HCT116 (cell line): Measurements from ENCODE around the gene NT5E. TPM values are rescaled to one million over a fixed set of nuclear protein-coding genes. Genes with fewer than 3 reads are reported as not detected.

Experiments used
- ATAC-seq: fragments of 200-7000 bp; cut with Tn5 transposase; 2 replicates; pipeline ENCODE4 v1.9.1; 2020; ENCODE audit warnings: mild to moderate bottlenecking, moderate library complexity
- BruUV-seq: library from RNA; stranded (reverse); fragments of 400-500 nt; replicated peaks from 2 replicates; lab custom pipeline; 2021; lab: Mats Ljungman, UMichigan
- CTCF ChIA-PET: fragments of 300-600 bp; sonication (Branson Sonifier 250); formaldehyde crosslinking; loops from one replicate; lab custom pipeline; 2021; ENCODE audit warnings: antibody characterized with exemption; lab: Charles Lee
- POLR2A ChIA-PET: fragments of 300-600, 350-600 bp; sonication (Branson Sonifier 250); formaldehyde crosslinking; loops from one replicate; lab custom pipeline; 2021; ENCODE audit warnings: antibody characterized with exemption; lab: Charles Lee
- RAD21 ChIA-PET, 2 experiments: fragments of 300-600 bp; sonication (Branson Sonifier 250); formaldehyde crosslinking; loops; one replicate each; lab custom pipeline; 2023; ENCODE audit warnings: low total read pairs in 2 of 2; ENCODE audit not compliant: uncharacterized antibody in 2 of 2, unreplicated experiment in 2 of 2, low non-redundant PET in 1 of 2; lab: Charles Lee
- DNase-seq: peaks from one replicate; pipeline ENCODE4 v3.0.0-alpha.2; 2010; ENCODE audit warnings: low read depth, low spot score
- H2AFZ ChIP-seq: fragments of 200-600 bp; shearing (Covaris generic), sonication (generic); 2 replicates; pipeline ENCODE4 v1.6.1; 2017; ENCODE audit warnings: low read depth, mixed run types, mixed read lengths, antibody characterized with exemption, low read length; ENCODE audit not compliant: poor library complexity, severe bottlenecking
- H3K27ac ChIP-seq: 2 replicates; pipeline ENCODE4 v1.5.1; 2012; ENCODE audit warnings: low read depth, low read length
- H3K27me3 ChIP-seq: fragments of 200-600 bp; sonication (generic); 2 replicates; pipeline ENCODE4 v1.6.1; 2016; ENCODE audit warnings: mixed run types, low read length, mixed read lengths; ENCODE audit not compliant: insufficient read depth
- H3K36me3 ChIP-seq, 2 experiments: fragments of 200-500 bp in 1 of 2; fragments of 200-600 bp in 1 of 2; sonication (Bioruptor generic) in 1 of 2; sonication (generic) in 1 of 2; 2 replicates each; pipeline versions ENCODE4 v1.5.1 to v1.6.1; 2014 to 2016; ENCODE audit warnings: low read length in 2 of 2, inconsistent platforms in 1 of 2, mixed read lengths in 1 of 2, mixed run types in 1 of 2; ENCODE audit not compliant: insufficient read depth in 2 of 2, control insufficient read depth in 1 of 2
- H3K4me1 ChIP-seq, 2 experiments: fragments of 200-600 bp in 1 of 2; sonication (generic) in 1 of 2; 2 replicates each; pipeline versions ENCODE4 v1.5.1 to v1.6.1; 2012 to 2017; ENCODE audit warnings: low read length in 2 of 2, inconsistent platforms in 1 of 2, mild to moderate bottlenecking in 1 of 2, mixed read lengths in 1 of 2, mixed run types in 1 of 2, moderate library complexity in 1 of 2; ENCODE audit not compliant: insufficient read depth in 2 of 2, control insufficient read depth in 1 of 2
- H3K4me2 ChIP-seq: fragments of 200-600 bp; sonication (generic); 2 replicates; pipeline ENCODE4 v1.6.1; 2017; ENCODE audit warnings: mixed run types, low read length, mixed read lengths
- H3K4me3 ChIP-seq, 2 experiments: fragments of 200-600 bp in 1 of 2; sonication (generic) in 1 of 2; replicated peaks in 1 of 2; 2 replicates each; pipeline ENCODE4 v1.5.1; 2011 to 2016; ENCODE audit warnings: low read length in 2 of 2, control low read depth in 1 of 2, low read depth in 1 of 2, mild to moderate bottlenecking in 1 of 2, mixed read lengths in 1 of 2, mixed run types in 1 of 2
- H3K79me2 ChIP-seq: fragments of 200-600 bp; sonication (generic); 2 replicates; pipeline ENCODE4 v1.6.1; 2017; ENCODE audit warnings: mild to moderate bottlenecking, mixed run types, low read length, moderate library complexity, mixed read lengths; ENCODE audit not compliant: insufficient read depth
- H3K9ac ChIP-seq: fragments of 200-600 bp; sonication (generic); 2 replicates; pipeline ENCODE4 v1.6.1; 2016; ENCODE audit warnings: low read length, mixed read lengths
- H3K9me2 ChIP-seq: fragments of 200-600 bp; sonication (generic), shearing (Covaris generic); 2 replicates; pipeline ENCODE4 v1.6.1; 2017; ENCODE audit warnings: mixed run types, mild to moderate bottlenecking, moderate library complexity; ENCODE audit not compliant: insufficient read depth
- H3K9me3 ChIP-seq, 2 experiments: fragments of 200-500 bp in 1 of 2; fragments of 200-600 bp in 1 of 2; sonication (Bioruptor generic) in 1 of 2; sonication (generic) in 1 of 2; 2 replicates each; pipeline ENCODE4 v1.6.1; 2014 to 2017; ENCODE audit warnings: low read length in 2 of 2, mixed read lengths in 2 of 2, inconsistent platforms in 1 of 2, low read depth in 1 of 2, mild to moderate bottlenecking in 1 of 2, mixed run types in 1 of 2, moderate library complexity in 1 of 2; ENCODE audit not compliant: control insufficient read depth in 1 of 2, insufficient read depth in 1 of 2
- H4K20me1 ChIP-seq: fragments of 200-600 bp; sonication (generic), shearing (Covaris generic); 2 replicates; pipeline ENCODE4 v1.6.1; 2017; ENCODE audit warnings: mixed run types, mild to moderate bottlenecking, moderate library complexity; ENCODE audit not compliant: insufficient read depth
- ELF1 ChIP-seq: IDR thresholded peaks from 2 replicates; pipeline ENCODE4 v1.6.1; 2012; ENCODE audit warnings: low read depth, borderline replicate concordance
- RAD21 ChIP-seq: IDR thresholded peaks from 2 replicates; pipeline ENCODE4 v1.6.1; 2012; ENCODE audit warnings: low read depth, mild to moderate bottlenecking
- SIN3A ChIP-seq: IDR thresholded peaks from 2 replicates; pipeline ENCODE4 v1.6.1; 2012; ENCODE audit warnings: low read depth
- SP1 ChIP-seq: IDR thresholded peaks from 2 replicates; pipeline ENCODE4 v1.6.1; 2012; ENCODE audit warnings: low read depth
- intact Hi-C: fragments of 100-400 bp; cut with micrococcal nuclease; formaldehyde crosslinking; loops from 2 replicates; pipeline ENCODE4 v1.10.0; 2022
- total RNA-seq: library from RNA; stranded (reverse); gene quantifications from one replicate; pipeline ENCODE4 v1.2.1, GENCODE V29; 2021; ENCODE audit not compliant: unreplicated experiment
- TF ChIP-seq, protein P1 (sequence below): IDR thresholded peaks from 2 replicates; pipeline ENCODE4 v1.6.1; 2012; ENCODE audit warnings: low read depth
- TF ChIP-seq, protein P2 (sequence below): IDR thresholded peaks from 2 replicates; pipeline ENCODE4 v1.6.1; 2012

Gene NT5E
- total RNA-seq, 1 experiment from 2014 or later = 68.2 TPM

- TF ChIP-seq ELF1 = no peak
- TF ChIP-seq, protein P1, sequence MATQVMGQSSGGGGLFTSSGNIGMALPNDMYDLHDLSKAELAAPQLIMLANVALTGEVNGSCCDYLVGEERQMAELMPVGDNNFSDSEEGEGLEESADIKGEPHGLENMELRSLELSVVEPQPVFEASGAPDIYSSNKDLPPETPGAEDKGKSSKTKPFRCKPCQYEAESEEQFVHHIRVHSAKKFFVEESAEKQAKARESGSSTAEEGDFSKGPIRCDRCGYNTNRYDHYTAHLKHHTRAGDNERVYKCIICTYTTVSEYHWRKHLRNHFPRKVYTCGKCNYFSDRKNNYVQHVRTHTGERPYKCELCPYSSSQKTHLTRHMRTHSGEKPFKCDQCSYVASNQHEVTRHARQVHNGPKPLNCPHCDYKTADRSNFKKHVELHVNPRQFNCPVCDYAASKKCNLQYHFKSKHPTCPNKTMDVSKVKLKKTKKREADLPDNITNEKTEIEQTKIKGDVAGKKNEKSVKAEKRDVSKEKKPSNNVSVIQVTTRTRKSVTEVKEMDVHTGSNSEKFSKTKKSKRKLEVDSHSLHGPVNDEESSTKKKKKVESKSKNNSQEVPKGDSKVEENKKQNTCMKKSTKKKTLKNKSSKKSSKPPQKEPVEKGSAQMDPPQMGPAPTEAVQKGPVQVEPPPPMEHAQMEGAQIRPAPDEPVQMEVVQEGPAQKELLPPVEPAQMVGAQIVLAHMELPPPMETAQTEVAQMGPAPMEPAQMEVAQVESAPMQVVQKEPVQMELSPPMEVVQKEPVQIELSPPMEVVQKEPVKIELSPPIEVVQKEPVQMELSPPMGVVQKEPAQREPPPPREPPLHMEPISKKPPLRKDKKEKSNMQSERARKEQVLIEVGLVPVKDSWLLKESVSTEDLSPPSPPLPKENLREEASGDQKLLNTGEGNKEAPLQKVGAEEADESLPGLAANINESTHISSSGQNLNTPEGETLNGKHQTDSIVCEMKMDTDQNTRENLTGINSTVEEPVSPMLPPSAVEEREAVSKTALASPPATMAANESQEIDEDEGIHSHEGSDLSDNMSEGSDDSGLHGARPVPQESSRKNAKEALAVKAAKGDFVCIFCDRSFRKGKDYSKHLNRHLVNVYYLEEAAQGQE = no peak
- TF ChIP-seq, all 23 proteins: peak for 0
Observed at GRCh38 chr6:85496856-85497255, 47.0 kb downstream of the NT5E start (continued).

GRCh38 chr6:85498596-85499258, 48.8 kb downstream of the NT5E start:
- Histone ChIP-seq H3K27me3 (no peaks in the 10 kb centered on the region), H3K4me1 (peaks cover 22 to 26% of the 10 kb centered on the region in 2 experiments), H3K4me2 (peak overlapping the region; percentile 2; the same call in 1 of the 2 replicates), H4K20me1 (no peaks in the 10 kb centered on the region), H3K9ac (no peak overlapping the region), H3K4me3 (no peak overlapping the region), H3K9me2 (no peaks in the 10 kb centered on the region), H2AFZ (no peak overlapping the region), H3K36me3 (0 out of 4 replicates have a peak, but pooled peaks cover 0 to 4% of the 10 kb centered on the region in 2 experiments), H3K79me2 (no peaks in the 10 kb centered on the region), H3K9me3 (no peaks in the 10 kb centered on the region), H3K27ac (0 out of 2 replicates have a peak overlapping the region, but pooled peaks have one; percentile 11)
- ATAC-seq = peak; percentile 56
- RAD21 ChIA-PET = no interaction called here
- intact Hi-C loops = no loop called here
- CTCF ChIA-PET = interaction anchor here (1.3 kb wide), 1 partner anchor 16 kb away, joined by 5 read pairs; no protein-coding TSS in a partner anchor
- POLR2A ChIA-PET = no interaction called here
- no TSS peak for BruUV-seq
- peak; percentile 19 for DNase-seq
- TF ChIP-seq SIN3A = no peak
- no peak for TF ChIP-seq SP1
- TF ChIP-seq, protein P2, sequence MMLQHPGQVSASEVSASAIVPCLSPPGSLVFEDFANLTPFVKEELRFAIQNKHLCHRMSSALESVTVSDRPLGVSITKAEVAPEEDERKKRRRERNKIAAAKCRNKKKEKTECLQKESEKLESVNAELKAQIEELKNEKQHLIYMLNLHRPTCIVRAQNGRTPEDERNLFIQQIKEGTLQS = no peak
- TF ChIP-seq ELF1 = no peak
- TF ChIP-seq RAD21 = no peak
- TF ChIP-seq, protein P1 = no peak
